GM13977 (cell line): ENCODE data around the gene CACNA2D1.

Source experiments
- DNase-seq: peaks from one replicate; pipeline ENCODE4 v3.0.0; 2012; ENCODE audit warnings: low spot score
- CTCF ChIP-seq: IDR thresholded peaks from 2 replicates; pipeline ENCODE4 v1.5.1; 2012; ENCODE audit warnings: mild to moderate bottlenecking, control low read depth; ENCODE audit not compliant: insufficient read depth; ENCODE audit errors: extremely low read depth, missing control alignments
- in situ Hi-C: fragments of 300-500 bp; cut with MboI; formaldehyde crosslinking; loops from one replicate; pipeline ENCODE4 v1.12.0; 2022; ENCODE audit warnings: low sequenced_read_pairs, low pct_unique_long_range_greater_than_20kb, mixed read lengths, inconsistent platforms; ENCODE audit not compliant: unreplicated experiment

The CACNA2D1 gene

GRCh38 chr7:81932936-81933335 lies 510.6 kb downstream of the CACNA2D1 start:
- DNase-seq = no peak
- in situ Hi-C loops = no loop called here
- TF ChIP-seq CTCF = no peak

GRCh38 chr7:81929386-81929785 lies 514.2 kb downstream of the CACNA2D1 start:
- in situ Hi-C loops = no loop called here
- DNase-seq = no peak
- TF ChIP-seq CTCF = no peak

DNA sequence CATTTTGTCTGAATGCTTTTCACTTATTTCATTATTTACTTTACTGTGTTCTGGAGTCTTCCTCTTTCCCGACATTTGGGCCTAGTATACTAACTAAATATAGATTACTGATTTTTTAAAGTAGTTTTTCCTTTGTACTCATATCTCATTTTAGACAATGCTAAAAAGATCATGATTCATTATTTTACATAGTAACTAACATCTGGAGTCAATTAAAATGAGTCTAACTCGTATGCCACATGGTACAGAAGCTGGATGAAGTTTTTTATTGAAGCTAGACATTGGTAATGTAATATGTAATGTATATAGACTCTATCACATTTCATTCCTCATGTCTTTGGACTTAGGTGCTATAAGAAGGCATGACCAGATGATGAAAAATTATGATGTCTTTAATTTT lies 517.4 kb downstream of the CACNA2D1 start:
- in situ Hi-C loops = no loop called here
- TF ChIP-seq CTCF = no peak
- DNase-seq = no peak

DNA sequence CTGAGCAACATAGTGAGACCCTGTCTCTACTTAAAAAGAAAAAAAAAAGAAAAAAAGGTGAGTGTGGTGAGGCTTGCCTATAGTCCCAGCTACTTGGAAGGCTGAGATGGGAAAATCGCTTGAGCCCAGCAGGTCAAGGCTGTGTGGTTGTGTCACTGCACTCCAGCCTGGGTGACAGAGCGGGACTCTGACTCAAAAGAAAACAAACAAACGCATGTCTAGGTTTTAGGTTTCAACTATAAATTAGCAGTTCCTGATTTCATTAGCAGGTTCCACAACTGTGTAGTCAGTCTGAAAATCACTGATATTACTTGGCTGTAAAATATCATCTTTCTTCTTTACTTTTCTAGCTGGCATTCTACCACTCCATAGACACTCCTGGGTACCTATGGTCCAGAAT lies 518.0 kb downstream of the CACNA2D1 start:
- in situ Hi-C loops = no loop called here
- no peak for TF ChIP-seq CTCF
- no peak for DNase-seq

DNA sequence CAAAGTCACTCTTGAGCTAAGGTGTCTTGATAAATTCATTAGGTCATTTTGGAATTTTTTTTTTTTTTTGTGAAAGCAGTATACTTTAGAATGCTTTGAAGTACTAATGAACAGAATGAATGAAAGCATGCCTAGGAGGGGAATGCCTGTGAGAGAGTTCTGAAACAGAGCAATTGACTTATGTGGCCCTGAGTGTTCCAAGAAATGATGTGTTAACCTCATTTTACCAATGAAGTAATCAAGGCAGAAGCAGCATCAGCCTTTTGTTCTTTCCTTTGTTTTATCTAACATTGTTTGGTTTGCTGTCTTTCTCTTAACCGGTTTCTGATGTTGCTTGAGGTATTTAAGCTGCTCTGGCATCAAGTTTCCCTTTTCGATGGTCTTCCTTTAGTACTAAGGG lies 519.1 kb downstream of the CACNA2D1 start:
- no peak for TF ChIP-seq CTCF
- in situ Hi-C loops = no loop called here
- peak; percentile 28 for DNase-seq

GRCh38 chr7:81919494-81919893 lies 524.1 kb downstream of the CACNA2D1 start:
- in situ Hi-C loops = no loop called here
- DNase-seq = no peak
- TF ChIP-seq CTCF = no peak

DNA sequence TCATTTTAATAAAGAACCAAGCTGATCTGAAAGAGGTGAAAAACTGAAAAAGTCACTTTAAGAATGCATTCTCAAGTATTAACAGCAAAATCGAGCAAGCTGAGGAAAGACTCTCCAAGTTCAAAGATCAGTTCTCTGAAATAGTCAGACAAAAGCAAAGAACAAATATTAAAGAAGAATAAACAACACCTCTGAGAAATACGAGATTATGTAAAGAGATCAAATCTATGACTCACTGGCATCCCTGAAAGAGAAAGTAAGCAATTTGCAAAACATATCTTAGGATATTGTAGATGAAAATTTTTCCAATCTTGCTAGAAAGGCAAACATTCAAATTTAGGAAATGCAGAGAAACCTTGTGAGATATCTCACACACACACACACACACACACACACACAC lies 535.4 kb downstream of the CACNA2D1 start:
- no peak for TF ChIP-seq CTCF
- in situ Hi-C loops = no loop called here
- DNase-seq = no peak
